GM12878 (cell line): ENCODE results near the gene WNK1. TPM values are rescaled to one million over a fixed set of nuclear protein-coding genes. Genes with fewer than 3 reads are reported as not detected.

Experiments used
- ATAC-seq: fragments of 200-7000 bp; cut with Tn5 transposase; 3 replicates; pipeline ENCODE4 v1.9.1; 2020; ENCODE audit warnings: mild to moderate bottlenecking, moderate library complexity
- BruUV-seq: library from RNA; stranded (reverse); fragments of 400-500 nt; replicated peaks from 2 replicates; lab custom pipeline; 2021; lab: Mats Ljungman, UMichigan
- CTCF ChIA-PET: fragments of 300-600 bp; sonication (Branson Sonifier 250); formaldehyde crosslinking; extraction: SDS; loops from one replicate; lab custom pipeline; 2021; ENCODE audit warnings: inconsistent platforms; lab: Yijun Ruan, JAX
- POLR2A ChIA-PET: fragments of 350-600 bp; formaldehyde crosslinking; extraction: SDS; loops from one replicate; lab custom pipeline; 2021; ENCODE audit warnings: inconsistent platforms; lab: Charles Lee
- RAD21 ChIA-PET: fragments of 300-600 bp; sonication (Branson Sonifier 250); formaldehyde crosslinking; loops from one replicate; lab custom pipeline; 2023; ENCODE audit warnings: antibody characterized with exemption; ENCODE audit not compliant: unreplicated experiment; lab: Charles Lee
- SMC1A ChIA-PET: fragments of 300-600 bp; sonication (Branson Sonifier 250); formaldehyde crosslinking; loops from one replicate; lab custom pipeline; 2023; ENCODE audit not compliant: unreplicated experiment, uncharacterized antibody; lab: Charles Lee
- DNase-seq: peaks from one replicate; pipeline ENCODE4 v3.0.0-alpha.2; 2011; ENCODE audit warnings: low read depth, low spot score
- FAIRE-seq: peaks from 3 replicates; lab custom pipeline; 2011; peaks lifted over from hg19 to GRCh38; lab: Jason Lieb, UNC
- H2AFZ ChIP-seq: 2 replicates; pipeline ENCODE4 v1.6.0; 2011; ENCODE audit warnings: low read depth, low read length, control low read depth; ENCODE audit not compliant: control insufficient read depth
- H3K27ac ChIP-seq: 2 replicates; pipeline ENCODE4 v1.5.1; 2011; ENCODE audit warnings: control low read depth; ENCODE audit not compliant: control insufficient read depth, insufficient read depth
- H3K27me3 ChIP-seq, 2 experiments: replicated peaks in 1 of 2; 2 replicates each; pipeline versions ENCODE4 v1.6.0 to v1.6.1; 2011; ENCODE audit warnings: low read length in 1 of 2; ENCODE audit not compliant: control insufficient read depth in 2 of 2, insufficient read depth in 2 of 2
- H3K36me3 ChIP-seq, 2 experiments: 2 replicates each; pipeline ENCODE4 v1.5.1; 2011; ENCODE audit warnings: low read length in 1 of 2; ENCODE audit not compliant: control insufficient read depth in 2 of 2, insufficient read depth in 2 of 2
- H3K4me1 ChIP-seq: 2 replicates; pipeline ENCODE4 v1.6.1; 2011; ENCODE audit warnings: mild to moderate bottlenecking, low read length, moderate library complexity, mixed read lengths; ENCODE audit not compliant: control insufficient read depth, insufficient read depth
- H3K4me2 ChIP-seq: 2 replicates; pipeline ENCODE4 v1.6.0; 2011; ENCODE audit warnings: control low read depth; ENCODE audit not compliant: control insufficient read depth, insufficient read depth
- H3K4me3 ChIP-seq: fragments of 200-600 bp; sonication (generic); 2 replicates; pipeline ENCODE4 v1.5.1; 2016
- H3K79me2 ChIP-seq: 2 replicates; pipeline ENCODE4 v1.6.0; 2011; ENCODE audit warnings: low read length; ENCODE audit not compliant: control insufficient read depth, insufficient read depth
- H3K9ac ChIP-seq: 2 replicates; pipeline ENCODE4 v1.8.0; 2011; ENCODE audit warnings: low read length, control low read depth, mixed read lengths; ENCODE audit not compliant: control insufficient read depth, insufficient read depth
- H3K9me3 ChIP-seq: replicated peaks from 3 replicates; pipeline ENCODE4 v1.5.1; 2011; ENCODE audit warnings: mild to moderate bottlenecking, low read length; ENCODE audit not compliant: control insufficient read depth, insufficient read depth
- H4K20me1 ChIP-seq: 2 replicates; pipeline ENCODE4 v1.6.0; 2011; ENCODE audit not compliant: control insufficient read depth, insufficient read depth
- CREB1 ChIP-seq: IDR thresholded peaks from 2 replicates; pipeline ENCODE4 v1.6.1; 2012; ENCODE audit warnings: low read depth, mild to moderate bottlenecking, inconsistent platforms
- ESRRA ChIP-seq: IDR thresholded peaks from 2 replicates; pipeline ENCODE4 v1.6.1; 2012; ENCODE audit warnings: mild to moderate bottlenecking, low read length, improper control_type of control experiment
- FOS ChIP-seq: IDR thresholded peaks from 3 replicates; pipeline ENCODE4 v1.6.1; 2011; ENCODE audit warnings: borderline replicate concordance; ENCODE audit not compliant: insufficient read length; ENCODE audit errors: extremely low read depth
- HSF1 ChIP-seq: fragments of 150-350 bp; IDR thresholded peaks from 2 replicates; pipeline ENCODE4 v1.6.1; 2014; ENCODE audit warnings: mild to moderate bottlenecking, low read depth, low read length
- IKZF2 ChIP-seq, 2 experiments: fragments of 450-650 bp; IDR thresholded peaks; 2 replicates each; pipeline ENCODE4 v1.6.1; 2017; ENCODE audit warnings: mild to moderate bottlenecking in 2 of 2, moderate library complexity in 2 of 2
- IRF4 ChIP-seq: IDR thresholded peaks from 2 replicates; pipeline ENCODE4 v1.6.1; 2011; ENCODE audit warnings: low read depth, low read length
- MAX ChIP-seq: IDR thresholded peaks from 2 replicates; pipeline ENCODE4 v1.6.1; 2012; ENCODE audit warnings: low read depth, low read length, improper control_type of control experiment
- MTA2 ChIP-seq: fragments of 450-650 bp; IDR thresholded peaks from 2 replicates; pipeline ENCODE4 v1.6.1; 2016; ENCODE audit warnings: low read depth, mild to moderate bottlenecking, moderate library complexity
- NFYB ChIP-seq: IDR thresholded peaks from 2 replicates; pipeline ENCODE4 v1.6.1; 2011; ENCODE audit warnings: low read depth, mild to moderate bottlenecking, low read length, improper control_type of control experiment, moderate library complexity; ENCODE audit not compliant: insufficient read depth
- PAX8 ChIP-seq: fragments of 450-650 bp; IDR thresholded peaks from 2 replicates; pipeline ENCODE4 v1.6.1; 2017; ENCODE audit warnings: mild to moderate bottlenecking, moderate library complexity
- RELA ChIP-seq: fragments of 450-650 bp; IDR thresholded peaks from 2 replicates; pipeline ENCODE4 v1.8.0; 2014; ENCODE audit warnings: borderline replicate concordance; ENCODE audit not compliant: partially characterized antibody
- RFX5 ChIP-seq: IDR thresholded peaks from 2 replicates; pipeline ENCODE4 v1.6.1; 2011; ENCODE audit warnings: low read depth, low read length, improper control_type of control experiment
- SIX5 ChIP-seq: IDR thresholded peaks from 2 replicates; pipeline ENCODE4 v1.6.1; 2011; ENCODE audit warnings: mild to moderate bottlenecking, low read depth, low read length, moderate library complexity; ENCODE audit not compliant: severe bottlenecking
- TBL1XR1 ChIP-seq: IDR thresholded peaks from 2 replicates; pipeline ENCODE4 v1.6.1; 2012; ENCODE audit warnings: low read depth, low read length, improper control_type of control experiment
- WGBS: methylation state at CpG from one replicate; pipeline ENCODE4 v1.1.6; 2016; ENCODE audit warnings: low lambda C conversion rate; ENCODE audit not compliant: insufficient replicate concordance, insufficient coverage; ENCODE audit errors: missing lambda C conversion rate; 5-methylcytosine and 5-hydroxymethylcytosine counted together
- in situ Hi-C: fragments of 300-500 bp; cut with MboI; formaldehyde crosslinking; loops from 9 replicates; pipeline ENCODE4 v1.14.3; 2018; ENCODE audit warnings: mixed read lengths
- intact Hi-C: fragments of 100-400 bp; cut with micrococcal nuclease; formaldehyde crosslinking; loops from one replicate; pipeline ENCODE4 v1.14.2; 2022; ENCODE audit not compliant: unreplicated experiment
- polyA plus RNA-seq, 11 experiments: library from polyadenylated mRNA; depleted of rRNA in 4 of 11; unstranded in 6 of 11; stranded (reverse) in 5 of 11; fragments of >200 nt; fragmentation: Nextera tagmentation in 4 of 11; fragmentation: Illumina TruSeq in 1 of 11; extraction: Ambion mirVana in 4 of 11; extraction: Trizol in 1 of 11; gene quantifications; 1 replicate in 1 of 11; 2 replicates in 10 of 11; pipeline versions ENCODE4 v1.2.1 to v1.2.3, GENCODE V29; 2011 to 2016; ENCODE audit warnings: inconsistent platforms in 2 of 11, missing spikeins in 2 of 11, low read depth in 1 of 11
- total RNA-seq, 4 experiments: library from RNA; depleted of rRNA in 3 of 4; stranded (reverse); fragments of >200 nt in 3 of 4; fragmentation: Illumina TruSeq in 1 of 4; extraction: Trizol in 1 of 4; gene quantifications; 2 replicates each; pipeline versions ENCODE4 v1.2.1 to v1.2.3, GENCODE V29; 2013 to 2021

WNK1 gene
- total and polyA plus RNA-seq, 10 of the 15 experiments (the other 5 are each of a cell fraction or from before 2014, with no cell fraction given), result 9.6 to 151 (median 86.6) TPM

GRCh38 chr12:837548-837947 lies 85.2 kb downstream of the WNK1 start:
- POLR2A ChIA-PET, result no interaction called here
- WGBS, result 96% methylated on average over 2 of the region's 2 CpGs
- in situ Hi-C loops, result no loop called here

More at GRCh38 chr12:837548-837947, 85.2 kb downstream of the WNK1 start:
- SMC1A ChIA-PET, result interaction anchor here (1.7 kb wide), 1 partner anchor 9 kb away, joined by 4 read pairs; no protein-coding TSS in a partner anchor
- Histone ChIP-seq H3K4me1 (no peaks in the 10 kb centered on the region), H3K9me3 (no peaks in the 10 kb centered on the region), H3K79me2 (peaks cover 5% of the 10 kb centered on the region), H2AFZ (no peak overlapping the region), H3K36me3 (peaks cover 5 to 20% of the 10 kb centered on the region in 2 experiments; a peak in 3 of 4 replicates), H3K27me3 (no peaks in the 10 kb centered on the region), H4K20me1 (no peaks in the 10 kb centered on the region), H3K27ac (no peak overlapping the region), H3K4me2 (no peak overlapping the region), H3K4me3 (no peak overlapping the region), H3K9ac (no peak overlapping the region)
- BruUV-seq, result no TSS peak
- CTCF ChIA-PET, result no interaction called here
- TF ChIP-seq IRF4 (no peak), MAX (no peak), ESRRA (no peak), MTA2 (no peak), CREB1 (no peak), FOS (no peak), HSF1 (no peak), PAX8 (no peak), TBL1XR1 (no peak), RFX5 (no peak), NFYB (no peak), SIX5 (no peak), IKZF2 (IDR thresholded peaks at IDR 0.05) (no peak), RELA (no peak)
- intact Hi-C loops, result no loop called here
- ATAC-seq (no peak), DNase-seq (no peak), FAIRE-seq (no peak)
- RAD21 ChIA-PET, result no interaction called here
